ENCODE results near the gene OR6J1. TPM values are rescaled to one million over a fixed set of nuclear protein-coding genes. Genes with fewer than 3 reads are reported as not detected.

Gene OR6J1
- polyA plus RNA-seq, 1 of the 3 experiments (the other 2 are of a cell fraction) = not detected

DNA sequence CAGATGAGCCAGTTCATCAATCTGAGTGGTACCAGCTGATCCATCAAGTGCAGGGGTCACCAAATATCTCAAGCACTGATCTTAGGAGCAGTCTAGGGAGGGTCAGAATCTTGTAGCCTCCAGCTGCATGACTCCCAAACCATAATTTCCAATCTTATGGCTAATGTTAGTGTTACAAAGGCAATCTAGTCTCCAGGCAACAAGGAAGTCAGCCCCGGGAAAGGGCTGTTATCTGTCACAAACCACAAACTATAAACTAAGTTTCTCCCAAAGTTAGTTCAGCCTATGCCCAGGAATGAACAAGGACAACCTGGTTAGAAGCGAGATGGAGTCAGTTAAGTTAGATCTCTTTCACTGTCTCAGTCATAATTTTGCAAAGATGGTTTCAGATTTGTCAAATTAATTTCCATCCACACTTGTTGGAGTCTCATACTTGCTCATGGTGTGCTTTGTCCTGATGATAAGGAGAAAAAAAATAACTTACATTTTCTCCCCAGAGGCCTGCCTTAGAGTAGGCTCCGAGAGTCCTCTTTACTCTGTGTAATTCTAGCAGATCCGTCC is 49.9 kb downstream of the OR6J1 start (continued):
- TF ChIP-seq MAX (IDR thresholded peaks at IDR 0.05; ENCODE audit: low read depth) (no peak), MEF2A (IDR thresholded peaks at IDR 0.05; ENCODE audit: borderline replicate concordance, low read depth) (no peak), CHD2 (IDR thresholded peaks at IDR 0.05; ENCODE audit: low read length, partially characterized antibody) (no peak), SMC3 (IDR thresholded peaks at IDR 0.05; ENCODE audit: low read depth, low read length) (no peak), TCF12 (IDR thresholded peaks at IDR 0.05) (no peak), TAF1 (IDR thresholded peaks at IDR 0.05; ENCODE audit: borderline replicate concordance, low read depth, low read length) (no peak), MXI1 (IDR thresholded peaks at IDR 0.05; ENCODE audit: low read depth, low read length) (no peak), ELF1 (IDR thresholded peaks at IDR 0.05) (no peak), NRF1 (IDR thresholded peaks at IDR 0.05; ENCODE audit: low read depth, low read length) (no peak)

GRCh38 chr14:22593601-22594000 is 50.6 kb downstream of the OR6J1 start:
- Histone ChIP-seq H4K20me1 (ENCODE audit: insufficient read depth) (no peaks in the 10 kb centered on the region), H3K9me3 (no peaks in the 10 kb centered on the region), H3F3A (replicated peaks; ENCODE audit: insufficient read depth) (peaks cover 8% of the 10 kb centered on the region), H3K27ac (ENCODE audit: low read depth in 2 of 2, low read length in 1 of 2) (no peak overlapping the region), H3K36me3 (replicated peaks in 1 of 2; ENCODE audit: control insufficient read depth in 1 of 2, insufficient read depth in 2 of 2, low read length in 1 of 2) (no peaks in the 10 kb centered on the region), H3K4me1 (ENCODE audit: control insufficient read depth in 1 of 2, insufficient read depth in 2 of 2, low read depth in 1 of 2, low read length in 1 of 2) (peaks cover 0 to 6% of the 10 kb centered on the region in 2 experiments; a peak in 1 of 4 replicates), H3K79me2 (ENCODE audit: insufficient read depth) (peaks cover 4% of the 10 kb centered on the region), H3K9me2 (no peaks in the 10 kb centered on the region), H3K27me3 (ENCODE audit: insufficient read depth) (peaks cover 14% of the 10 kb centered on the region; the same call in 1 of the 2 replicates), H2AFZ (ENCODE audit: low read depth) (no peak overlapping the region), H3K9ac (no peak overlapping the region), H3K4me3 (ENCODE audit: low read depth in 2 of 2, low read length in 1 of 2) (no peak overlapping the region), H3K4me2 (no peak overlapping the region)
- POLR2A ChIA-PET = no interaction called here
- CTCF ChIA-PET = interaction anchor here (1.4 to 3.0 kb wide), 4 partner anchors 22 to 60 kb away, joined by 3 to 9 read pairs (median 4); no protein-coding TSS in a partner anchor
- TF ChIP-seq CTCF (IDR thresholded peaks at IDR 0.05) = no peak
- no peak for TF ChIP-seq FOXJ3 (CRISPR knock-in tag; IDR thresholded peaks at IDR 0.05)
- TF ChIP-seq, protein P1, sequence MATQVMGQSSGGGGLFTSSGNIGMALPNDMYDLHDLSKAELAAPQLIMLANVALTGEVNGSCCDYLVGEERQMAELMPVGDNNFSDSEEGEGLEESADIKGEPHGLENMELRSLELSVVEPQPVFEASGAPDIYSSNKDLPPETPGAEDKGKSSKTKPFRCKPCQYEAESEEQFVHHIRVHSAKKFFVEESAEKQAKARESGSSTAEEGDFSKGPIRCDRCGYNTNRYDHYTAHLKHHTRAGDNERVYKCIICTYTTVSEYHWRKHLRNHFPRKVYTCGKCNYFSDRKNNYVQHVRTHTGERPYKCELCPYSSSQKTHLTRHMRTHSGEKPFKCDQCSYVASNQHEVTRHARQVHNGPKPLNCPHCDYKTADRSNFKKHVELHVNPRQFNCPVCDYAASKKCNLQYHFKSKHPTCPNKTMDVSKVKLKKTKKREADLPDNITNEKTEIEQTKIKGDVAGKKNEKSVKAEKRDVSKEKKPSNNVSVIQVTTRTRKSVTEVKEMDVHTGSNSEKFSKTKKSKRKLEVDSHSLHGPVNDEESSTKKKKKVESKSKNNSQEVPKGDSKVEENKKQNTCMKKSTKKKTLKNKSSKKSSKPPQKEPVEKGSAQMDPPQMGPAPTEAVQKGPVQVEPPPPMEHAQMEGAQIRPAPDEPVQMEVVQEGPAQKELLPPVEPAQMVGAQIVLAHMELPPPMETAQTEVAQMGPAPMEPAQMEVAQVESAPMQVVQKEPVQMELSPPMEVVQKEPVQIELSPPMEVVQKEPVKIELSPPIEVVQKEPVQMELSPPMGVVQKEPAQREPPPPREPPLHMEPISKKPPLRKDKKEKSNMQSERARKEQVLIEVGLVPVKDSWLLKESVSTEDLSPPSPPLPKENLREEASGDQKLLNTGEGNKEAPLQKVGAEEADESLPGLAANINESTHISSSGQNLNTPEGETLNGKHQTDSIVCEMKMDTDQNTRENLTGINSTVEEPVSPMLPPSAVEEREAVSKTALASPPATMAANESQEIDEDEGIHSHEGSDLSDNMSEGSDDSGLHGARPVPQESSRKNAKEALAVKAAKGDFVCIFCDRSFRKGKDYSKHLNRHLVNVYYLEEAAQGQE (IDR thresholded peaks at IDR 0.05; ENCODE audit: low read depth, low read length) = no peak
- no peak for TF ChIP-seq FOSL2 (IDR thresholded peaks at IDR 0.05; ENCODE audit: borderline replicate concordance, low read depth)
- no peak for TF ChIP-seq POLR2AphosphoS5 (IDR thresholded peaks at IDR 0.05; ENCODE audit: low read depth, low read length)
- no peak for TF ChIP-seq MEF2A (IDR thresholded peaks at IDR 0.05; ENCODE audit: borderline replicate concordance, low read depth)
- TF ChIP-seq RCOR1 (IDR thresholded peaks at IDR 0.05; ENCODE audit: low read length) = no peak
- TF ChIP-seq RFX5 (IDR thresholded peaks at IDR 0.05; ENCODE audit: low read length) = no peak
- no peak for TF ChIP-seq TEAD4 (IDR thresholded peaks at IDR 0.05; ENCODE audit: borderline replicate concordance, insufficient read depth)
- TF ChIP-seq RXRA (IDR thresholded peaks at IDR 0.05; ENCODE audit: borderline replicate concordance, low read depth) = no peak
- no peak for TF ChIP-seq GABPA (IDR thresholded peaks at IDR 0.05; ENCODE audit: low read depth)
- TF ChIP-seq, protein P2, sequence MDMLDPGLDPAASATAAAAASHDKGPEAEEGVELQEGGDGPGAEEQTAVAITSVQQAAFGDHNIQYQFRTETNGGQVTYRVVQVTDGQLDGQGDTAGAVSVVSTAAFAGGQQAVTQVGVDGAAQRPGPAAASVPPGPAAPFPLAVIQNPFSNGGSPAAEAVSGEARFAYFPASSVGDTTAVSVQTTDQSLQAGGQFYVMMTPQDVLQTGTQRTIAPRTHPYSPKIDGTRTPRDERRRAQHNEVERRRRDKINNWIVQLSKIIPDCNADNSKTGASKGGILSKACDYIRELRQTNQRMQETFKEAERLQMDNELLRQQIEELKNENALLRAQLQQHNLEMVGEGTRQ (IDR thresholded peaks at IDR 0.05; ENCODE audit: borderline replicate concordance, low read depth, low read length) = no peak
- TF ChIP-seq CHD2 (IDR thresholded peaks at IDR 0.05; ENCODE audit: low read length, partially characterized antibody) = no peak
- 38% methylated on average over 2 of the region's 2 CpGs for WGBS (ENCODE audit: low lambda C conversion rate)
- DNase-seq = no peak

Data from SK-N-SH (cell line).